ENCODE measurements around the gene TTLL5.

TTLL5 gene

GRCh38 chr14:75821831-75822521, 160.9 kb downstream of the TTLL5 start:
- WGBS, 2 donors (ENCODE audit: extremely low coverage in 2 of 2, insufficient read length in 2 of 2, insufficient replicate concordance in 1 of 2): no CpG with 5 or more reads among the region's 2 CpGs
- no peak overlapping the region for H4K91ac ChIP-seq (ENCODE audit: low read depth, low read length, poor library complexity)
- peaks cover 9 to 49% of the 10 kb centered on the region in 2 donors for H3K36me3 ChIP-seq (replicated peaks in 1 of 2; ENCODE audit: control insufficient read depth in 2 of 2, insufficient read depth in 2 of 2, low read length in 2 of 2)
- no peak overlapping the region for H2AK5ac ChIP-seq (ENCODE audit: low read depth, low read length)
- no peak overlapping the region for H3K14ac ChIP-seq (ENCODE audit: low read length)
- H3K4me3 ChIP-seq (ENCODE audit: low read length in 2 of 2): no peak overlapping the region
- H3K9ac ChIP-seq (ENCODE audit: low read depth, low read length, poor library complexity): no peak overlapping the region
- peaks cover 0 to 20% of the 10 kb centered on the region in 2 donors for H3K4me1 ChIP-seq (ENCODE audit: control insufficient read depth in 2 of 2, insufficient read depth in 1 of 2, low read depth in 1 of 2, low read length in 2 of 2)
- no peak overlapping the region for H3K4ac ChIP-seq (ENCODE audit: low read length)
- H3K79me1 ChIP-seq (ENCODE audit: low read depth, low read length): no peaks in the 10 kb centered on the region
- H2AFZ ChIP-seq (ENCODE audit: low read length): no peak overlapping the region
- H2BK5ac ChIP-seq (ENCODE audit: low read length): no peak overlapping the region
- H3K9me3 ChIP-seq (replicated peaks in 1 of 2; ENCODE audit: control insufficient read depth in 2 of 2, insufficient read depth in 1 of 2, low read depth in 1 of 2, low read length in 2 of 2): no peaks in the 10 kb centered on the region
- H2BK15ac ChIP-seq (ENCODE audit: low read length): no peak overlapping the region
- H3K4me2 ChIP-seq (ENCODE audit: insufficient read depth, low read length, poor library complexity, severe bottlenecking): no peak overlapping the region
- no peak overlapping the region for H3K18ac ChIP-seq (ENCODE audit: low read length)
- no peak overlapping the region for H3K23ac ChIP-seq (ENCODE audit: low read depth, low read length, poor library complexity)
- H3K27me3 ChIP-seq (ENCODE audit: control insufficient read depth in 3 of 3, insufficient read depth in 3 of 3, low read depth in 1 of 3, low read length in 3 of 3): no peaks in the 10 kb centered on the region
- H3K27ac ChIP-seq (replicated peaks; ENCODE audit: low read length): no peak overlapping the region
- H2BK120ac ChIP-seq (ENCODE audit: low read depth, low read length): no peak overlapping the region
- no peak overlapping the region for H2BK12ac ChIP-seq (ENCODE audit: low read length)
- no peak overlapping the region for H4K8ac ChIP-seq (ENCODE audit: low read depth, low read length)
- no peak for DNase-seq (ENCODE audit: low spot score)

- no peak overlapping the region for H3K23ac ChIP-seq (ENCODE audit: low read depth, low read length, poor library complexity)
- H3K79me1 ChIP-seq (ENCODE audit: low read depth, low read length): no peaks in the 10 kb centered on the region
- H2AK5ac ChIP-seq (ENCODE audit: low read depth, low read length): no peak overlapping the region
- no peak overlapping the region for H3K14ac ChIP-seq (ENCODE audit: low read length)
- H2BK12ac ChIP-seq (ENCODE audit: low read length): no peak overlapping the region
- no CpG with 5 or more reads among the region's 7 CpGs for WGBS, 2 donors (ENCODE audit: extremely low coverage in 2 of 2, insufficient read length in 2 of 2, insufficient replicate concordance in 1 of 2)
- H3K9me3 ChIP-seq (replicated peaks in 1 of 2; ENCODE audit: control insufficient read depth in 2 of 2, insufficient read depth in 1 of 2, low read depth in 1 of 2, low read length in 2 of 2): no peaks in the 10 kb centered on the region
- H3K4me3 ChIP-seq (ENCODE audit: low read length in 2 of 2): no peak overlapping the region
- H3K9ac ChIP-seq (ENCODE audit: low read depth, low read length, poor library complexity): no peak overlapping the region
- no peak overlapping the region for H3K4me2 ChIP-seq (ENCODE audit: insufficient read depth, low read length, poor library complexity, severe bottlenecking)
- no peak overlapping the region for H3K4ac ChIP-seq (ENCODE audit: low read length)
- peaks cover 0 to 20% of the 10 kb centered on the region in 2 donors for H3K4me1 ChIP-seq (ENCODE audit: control insufficient read depth in 2 of 2, insufficient read depth in 1 of 2, low read depth in 1 of 2, low read length in 2 of 2)
- H3K27me3 ChIP-seq (ENCODE audit: control insufficient read depth in 3 of 3, insufficient read depth in 3 of 3, low read depth in 1 of 3, low read length in 3 of 3): no peaks in the 10 kb centered on the region
- peaks cover 9 to 52% of the 10 kb centered on the region in 2 donors for H3K36me3 ChIP-seq (replicated peaks in 1 of 2; ENCODE audit: control insufficient read depth in 2 of 2, insufficient read depth in 2 of 2, low read length in 2 of 2)
- no peak overlapping the region for H4K8ac ChIP-seq (ENCODE audit: low read depth, low read length)
- H3K18ac ChIP-seq (ENCODE audit: low read length): no peak overlapping the region
- no peak for DNase-seq (ENCODE audit: low spot score)
- H3K27ac ChIP-seq (replicated peaks; ENCODE audit: low read length): no peak overlapping the region
- H4K91ac ChIP-seq (ENCODE audit: low read depth, low read length, poor library complexity): no peak overlapping the region
- no peak overlapping the region for H2BK120ac ChIP-seq (ENCODE audit: low read depth, low read length)
- no peak overlapping the region for H2AFZ ChIP-seq (ENCODE audit: low read length)
- H2BK15ac ChIP-seq (ENCODE audit: low read length): no peak overlapping the region
- H2BK5ac ChIP-seq (ENCODE audit: low read length): no peak overlapping the region
These were observed 161.6 kb downstream of the TTLL5 start for GRCh38 chr14:75822522-75823141.

- Histone ChIP-seq H3K4me1 (ENCODE audit: control insufficient read depth in 2 of 2, insufficient read depth in 1 of 2, low read depth in 1 of 2, low read length in 2 of 2) (peaks cover 0 to 20% of the 10 kb centered on the region in 2 donors), H3K9ac (ENCODE audit: low read depth, low read length, poor library complexity) (no peak overlapping the region), H2BK5ac (ENCODE audit: low read length) (no peak overlapping the region), H4K8ac (ENCODE audit: low read depth, low read length) (no peak overlapping the region), H3K23ac (ENCODE audit: low read depth, low read length, poor library complexity) (no peak overlapping the region), H3K18ac (ENCODE audit: low read length) (no peak overlapping the region), H3K79me1 (ENCODE audit: low read depth, low read length) (no peaks in the 10 kb centered on the region), H3K9me3 (replicated peaks in 1 of 2; ENCODE audit: control insufficient read depth in 2 of 2, insufficient read depth in 1 of 2, low read depth in 1 of 2, low read length in 2 of 2) (no peaks in the 10 kb centered on the region), H3K4me3 (ENCODE audit: low read length in 2 of 2) (no peak overlapping the region), H3K27ac (replicated peaks; ENCODE audit: low read length) (no peak overlapping the region), H2BK15ac (ENCODE audit: low read length) (no peak overlapping the region), H2BK120ac (ENCODE audit: low read depth, low read length) (no peak overlapping the region), H3K14ac (ENCODE audit: low read length) (no peak overlapping the region), H2AK5ac (ENCODE audit: low read depth, low read length) (no peak overlapping the region), H2AFZ (ENCODE audit: low read length) (no peak overlapping the region), H2BK12ac (ENCODE audit: low read length) (no peak overlapping the region), H3K36me3 (replicated peaks in 1 of 2; ENCODE audit: control insufficient read depth in 2 of 2, insufficient read depth in 2 of 2, low read length in 2 of 2) (peaks cover 9 to 54% of the 10 kb centered on the region in 2 donors), H3K27me3 (ENCODE audit: control insufficient read depth in 3 of 3, insufficient read depth in 3 of 3, low read depth in 1 of 3, low read length in 3 of 3) (no peaks in the 10 kb centered on the region), H3K4me2 (ENCODE audit: insufficient read depth, low read length, poor library complexity, severe bottlenecking) (no peak overlapping the region), H4K91ac (ENCODE audit: low read depth, low read length, poor library complexity) (no peak overlapping the region), H3K4ac (ENCODE audit: low read length) (no peak overlapping the region)
- DNase-seq (ENCODE audit: low spot score): no peak
- WGBS, 2 donors (ENCODE audit: extremely low coverage in 2 of 2, insufficient read length in 2 of 2, insufficient replicate concordance in 1 of 2): no CpG with 5 or more reads among the region's 4 CpGs
These were observed 162.3 kb downstream of the TTLL5 start for GRCh38 chr14:75823334-75823733.

- H4K91ac ChIP-seq (ENCODE audit: low read depth, low read length, poor library complexity): no peak overlapping the region
- no peak overlapping the region for H3K14ac ChIP-seq (ENCODE audit: low read length)
- no peak overlapping the region for H2BK15ac ChIP-seq (ENCODE audit: low read length)
- H3K4me3 ChIP-seq (ENCODE audit: low read length in 2 of 2): no peak overlapping the region
- no peak overlapping the region for H3K4ac ChIP-seq (ENCODE audit: low read length)
- H3K4me2 ChIP-seq (ENCODE audit: insufficient read depth, low read length, poor library complexity, severe bottlenecking): no peak overlapping the region
- no peak overlapping the region for H3K9ac ChIP-seq (ENCODE audit: low read depth, low read length, poor library complexity)
- no peak overlapping the region for H4K8ac ChIP-seq (ENCODE audit: low read depth, low read length)
- H3K23ac ChIP-seq (ENCODE audit: low read depth, low read length, poor library complexity): no peak overlapping the region
- no peak overlapping the region for H2BK12ac ChIP-seq (ENCODE audit: low read length)
- H3K36me3 ChIP-seq (replicated peaks in 1 of 2; ENCODE audit: control insufficient read depth in 2 of 2, insufficient read depth in 2 of 2, low read length in 2 of 2): peaks cover 9 to 57% of the 10 kb centered on the region in 2 donors
- H2BK5ac ChIP-seq (ENCODE audit: low read length): no peak overlapping the region
- no peaks in the 10 kb centered on the region for H3K9me3 ChIP-seq (replicated peaks in 1 of 2; ENCODE audit: control insufficient read depth in 2 of 2, insufficient read depth in 1 of 2, low read depth in 1 of 2, low read length in 2 of 2)
- no CpG with 5 or more reads among the region's 3 CpGs for WGBS, 2 donors (ENCODE audit: extremely low coverage in 2 of 2, insufficient read length in 2 of 2, insufficient replicate concordance in 1 of 2)
- no peak overlapping the region for H3K18ac ChIP-seq (ENCODE audit: low read length)
- no peak overlapping the region for H2AK5ac ChIP-seq (ENCODE audit: low read depth, low read length)
- no peaks in the 10 kb centered on the region for H3K79me1 ChIP-seq (ENCODE audit: low read depth, low read length)
- H2BK120ac ChIP-seq (ENCODE audit: low read depth, low read length): no peak overlapping the region
- no peaks in the 10 kb centered on the region for H3K27me3 ChIP-seq (ENCODE audit: control insufficient read depth in 3 of 3, insufficient read depth in 3 of 3, low read depth in 1 of 3, low read length in 3 of 3)
- H2AFZ ChIP-seq (ENCODE audit: low read length): no peak overlapping the region
- no peak for DNase-seq (ENCODE audit: low spot score)
- no peak overlapping the region for H3K27ac ChIP-seq (replicated peaks; ENCODE audit: low read length)
- peaks cover 0 to 20% of the 10 kb centered on the region in 2 donors for H3K4me1 ChIP-seq (ENCODE audit: control insufficient read depth in 2 of 2, insufficient read depth in 1 of 2, low read depth in 1 of 2, low read length in 2 of 2)
These were observed 163.3 kb downstream of the TTLL5 start for GRCh38 chr14:75824318-75824717.

Data from neuronal stem cell (in vitro differentiated cells).